NCI-H2227 (cell line): ENCODE data around the gene INPP5A.
"Not testable (repeated sequence)": the region's sequence is repeated elsewhere in the genome, so short reads cannot be mapped to it uniquely, and the experiment has no call there.

Experiments
- DNase-seq: peaks from one replicate; lab custom pipeline; 2025; ENCODE audit not compliant: unreplicated experiment; lab: John Stamatoyannopoulos, UW

INPP5A gene

DNA sequence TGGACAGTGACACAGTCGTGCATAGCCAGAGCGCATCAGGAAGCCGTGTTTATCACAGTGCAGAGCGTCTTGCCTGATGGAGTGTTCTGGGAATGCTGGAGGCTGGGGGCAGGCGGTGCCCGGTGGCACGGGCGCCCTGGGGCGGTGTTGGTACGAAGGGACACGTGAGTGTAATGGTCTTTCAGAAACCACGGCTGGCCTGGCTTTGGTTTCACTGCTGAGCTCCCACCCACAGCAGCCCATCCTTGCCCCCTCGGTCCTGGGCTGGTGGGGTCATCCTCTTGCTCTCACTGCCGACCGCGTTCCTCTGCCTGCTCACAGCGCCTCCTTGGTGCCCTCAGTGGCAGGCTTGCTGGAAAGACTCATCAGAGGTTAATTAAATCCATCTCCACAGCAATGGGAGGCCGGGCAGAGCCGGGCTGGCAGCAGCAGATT lies 197.8 kb downstream of the INPP5A start:
- no peak for DNase-seq

- DNase-seq: no peak
These were observed 198.4 kb downstream of the INPP5A start for GRCh38 chr10:132735923-132736391.

DNA sequence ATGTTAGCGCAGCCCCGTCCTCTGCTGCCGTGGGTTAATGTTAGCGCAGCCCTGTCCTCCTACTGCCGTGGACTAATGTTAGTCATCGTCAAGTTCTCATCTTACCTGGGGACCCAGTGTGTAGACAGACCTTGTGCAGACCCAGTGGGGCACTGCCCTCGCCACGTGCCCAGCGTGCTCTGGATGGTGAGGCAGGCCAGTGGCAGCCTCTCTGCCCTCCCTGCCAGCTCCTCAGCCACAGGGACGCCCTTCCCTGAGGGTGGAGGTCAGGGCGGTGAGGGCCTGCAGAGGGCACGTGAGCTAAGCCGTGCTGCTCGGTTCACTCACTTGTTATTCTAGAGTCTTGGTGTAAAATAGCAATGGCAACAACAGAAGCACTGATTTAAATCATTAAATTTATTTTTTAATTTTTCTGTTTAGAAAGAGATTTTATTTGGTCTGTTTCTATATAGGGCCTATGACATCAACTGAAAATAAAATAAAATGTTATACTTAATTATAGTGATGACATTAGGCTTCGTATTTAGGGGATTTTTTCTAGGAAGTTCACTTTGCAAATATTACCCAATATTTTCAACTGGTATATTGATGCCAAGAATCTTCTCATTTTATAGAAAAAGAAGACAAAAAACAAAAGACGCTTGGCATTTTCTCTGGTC lies 199.9 kb downstream of the INPP5A start:
- no peak for DNase-seq

- DNase-seq: no peak
These were observed 201.1 kb downstream of the INPP5A start for GRCh38 chr10:132738454-132739224.

- no peak for DNase-seq
These were observed 201.6 kb downstream of the INPP5A start for GRCh38 chr10:132739225-132739613.

DNA sequence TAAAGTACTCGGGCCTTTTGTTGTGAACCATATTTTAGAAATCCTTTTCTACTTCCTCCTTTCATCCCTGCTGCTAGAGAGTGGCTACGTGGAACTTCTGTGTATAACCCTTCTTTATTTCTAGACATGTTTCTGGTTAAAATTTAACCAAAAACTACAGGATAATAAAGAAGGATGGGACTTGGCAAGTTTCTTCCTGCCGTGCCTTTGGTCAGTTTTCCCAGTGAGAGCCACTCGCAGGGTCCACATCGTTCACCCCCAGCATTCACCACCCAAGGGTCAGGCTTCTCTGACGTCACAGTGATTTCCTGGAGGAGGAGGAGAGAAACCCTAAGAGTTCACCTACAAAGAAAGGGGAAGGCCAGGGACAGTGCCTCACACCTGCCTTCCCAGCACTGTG lies 203.0 kb downstream of the INPP5A start:
- no peak for DNase-seq

DNA sequence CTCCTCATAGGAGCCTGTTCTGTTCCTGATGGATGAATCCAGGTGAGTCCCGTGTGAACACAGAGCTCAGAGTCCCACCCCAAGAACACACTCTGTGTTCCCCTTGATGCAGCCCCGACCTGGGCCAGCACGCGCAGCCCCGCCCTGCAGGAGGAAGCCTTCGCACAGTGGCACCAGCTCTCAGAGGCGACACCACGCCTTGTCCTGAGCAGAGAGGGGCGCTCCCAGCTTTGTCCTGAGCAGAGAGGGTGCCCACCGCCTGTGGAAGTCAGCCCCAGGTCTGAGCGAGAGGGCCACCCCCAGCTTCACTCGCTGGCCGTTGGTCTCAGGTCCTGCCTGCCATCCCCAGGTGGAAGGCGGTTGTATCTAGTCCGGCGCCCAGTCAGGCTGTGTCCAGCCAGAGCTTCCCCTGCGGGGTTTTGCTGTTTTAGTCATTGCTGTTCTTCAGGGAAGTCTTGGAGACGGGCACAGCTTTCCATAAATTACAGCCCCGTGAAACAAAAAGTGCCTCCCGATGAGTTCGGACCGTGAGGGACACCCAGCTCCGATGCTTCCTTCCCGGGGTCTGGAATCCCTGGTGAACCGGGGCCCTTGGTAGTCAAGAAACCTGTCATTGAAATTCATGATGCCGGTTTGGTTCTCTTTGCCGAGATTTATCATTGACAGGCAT lies 204.7 kb downstream of the INPP5A start:
- DNase-seq: no peak

- no peak for DNase-seq
These were observed 205.2 kb downstream of the INPP5A start for GRCh38 chr10:132742837-132743194.

DNA sequence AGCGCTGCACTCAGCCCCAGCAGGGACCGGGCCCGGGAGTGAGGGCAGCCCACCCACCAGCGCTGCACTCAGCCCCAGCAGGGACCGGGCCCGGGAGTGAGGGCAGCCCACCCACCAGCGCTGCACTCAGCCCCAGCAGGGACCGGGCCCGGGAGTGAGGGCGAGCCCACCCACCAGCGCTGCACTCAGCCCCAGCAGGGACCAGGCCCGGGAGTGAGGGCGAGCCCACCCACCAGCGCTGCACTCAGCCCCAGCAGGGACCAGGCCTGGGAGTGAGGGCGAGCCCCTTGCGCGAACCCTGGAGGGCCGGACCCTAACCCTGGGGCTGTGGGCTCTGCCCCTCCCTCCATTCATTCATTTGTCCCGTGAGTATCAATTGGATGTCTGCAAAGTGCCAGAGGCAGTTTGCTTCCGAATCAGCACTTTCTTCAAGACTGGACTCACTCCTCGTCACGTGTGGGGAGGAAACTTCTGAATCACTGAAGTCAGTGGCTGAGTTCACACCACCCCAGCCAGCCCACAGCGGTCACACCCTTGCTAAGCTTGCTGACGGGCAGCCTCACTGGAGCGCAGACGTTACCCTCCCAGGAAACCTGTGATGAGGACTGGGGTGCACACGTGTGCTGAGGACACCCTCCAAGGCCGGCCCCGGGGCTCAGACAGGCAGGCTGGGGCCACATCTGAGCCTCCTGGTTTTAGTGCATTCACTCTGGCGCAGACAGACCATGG lies 205.8 kb downstream of the INPP5A start:
- not testable (repeated sequence) for DNase-seq

- DNase-seq: no peak
These were observed 206.4 kb downstream of the INPP5A start for GRCh38 chr10:132743925-132744490.

- no peak for DNase-seq
These were observed 207.3 kb downstream of the INPP5A start for GRCh38 chr10:132744839-132745238.

DNA sequence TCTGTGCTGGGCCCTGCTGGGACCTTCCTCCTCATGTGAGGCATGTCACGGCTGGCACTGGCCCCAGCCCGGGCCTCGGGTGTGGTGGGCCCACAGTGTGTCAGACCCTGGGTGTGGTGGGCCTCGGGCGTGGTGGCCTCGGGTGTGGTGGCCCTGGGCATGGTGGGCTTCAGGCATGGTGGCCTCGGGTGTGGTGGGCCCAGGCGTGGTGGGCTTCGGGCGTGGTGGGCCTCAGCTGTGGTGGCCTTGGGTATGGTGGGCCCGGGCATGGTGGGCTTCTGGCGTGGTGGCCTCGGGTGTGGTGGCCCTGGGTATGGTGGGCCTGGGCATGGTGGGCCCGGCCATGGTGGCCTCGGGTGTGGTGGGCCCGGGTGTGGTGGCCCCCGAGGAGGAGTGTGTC lies 207.9 kb downstream of the INPP5A start:
- DNase-seq: no peak

GRCh38 chr10:132745971-132746370 lies 208.4 kb downstream of the INPP5A start:
- DNase-seq: no peak

- no peak for DNase-seq
These were observed 208.8 kb downstream of the INPP5A start for GRCh38 chr10:132746386-132746785.

DNA sequence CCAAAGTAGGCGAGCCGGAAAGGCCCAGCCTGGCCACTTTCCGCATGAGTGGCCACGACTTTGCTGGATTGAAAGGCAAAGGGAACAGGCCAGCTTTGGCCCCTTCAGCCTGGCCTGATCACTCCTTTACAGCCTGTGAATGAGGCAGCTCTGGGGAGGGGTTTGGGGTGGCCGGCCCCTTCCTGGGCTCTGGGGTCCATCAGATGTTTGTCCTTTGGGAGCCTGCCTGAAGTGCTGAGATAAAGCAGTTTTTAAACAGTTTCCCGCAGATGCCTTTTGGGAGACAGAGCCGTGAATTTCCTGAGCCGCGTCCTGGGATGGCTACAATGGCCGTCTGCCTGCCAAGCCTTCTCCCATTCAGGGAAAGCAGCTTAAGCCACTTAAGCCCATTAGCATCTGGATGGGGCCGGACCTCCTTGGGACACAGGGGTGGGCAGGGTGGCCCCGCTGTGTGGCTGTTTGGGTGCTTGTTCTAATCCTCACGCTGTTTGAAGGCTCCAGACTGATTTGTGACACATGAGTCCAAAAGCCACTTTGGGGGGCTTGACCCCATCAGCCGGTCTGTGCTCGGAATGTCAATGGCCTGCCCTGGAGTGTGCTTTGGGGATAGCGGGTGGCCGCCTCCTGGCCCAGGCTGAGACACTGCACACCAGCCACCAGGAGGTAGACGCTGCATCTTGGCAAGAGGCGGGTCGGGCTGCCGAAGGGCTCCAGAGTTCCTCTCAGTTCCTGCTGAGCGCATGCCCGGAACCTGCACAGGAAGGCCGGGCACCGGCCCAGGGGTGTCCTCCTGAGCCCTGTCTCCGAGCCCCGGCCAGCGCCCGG lies 209.4 kb downstream of the INPP5A start:
- DNase-seq: no peak

- no peak for DNase-seq
These were observed 210.5 kb downstream of the INPP5A start for GRCh38 chr10:132748135-132748534.

- DNase-seq: no peak
These were observed 211.2 kb downstream of the INPP5A start for GRCh38 chr10:132748545-132749370.

GRCh38 chr10:132749371-132749795 lies 211.8 kb downstream of the INPP5A start:
- no peak for DNase-seq

GRCh38 chr10:132750936-132751335 lies 213.3 kb downstream of the INPP5A start:
- no peak for DNase-seq
